ENCODE data around the gene EME2. TPM values are rescaled to one million over a fixed set of nuclear protein-coding genes. Genes with fewer than 3 reads are reported as not detected.

Gene EME2
- total RNA-seq, 4 donors from 2014 or later, result 2.3 to 13.8 (median 5.2) TPM

DNA sequence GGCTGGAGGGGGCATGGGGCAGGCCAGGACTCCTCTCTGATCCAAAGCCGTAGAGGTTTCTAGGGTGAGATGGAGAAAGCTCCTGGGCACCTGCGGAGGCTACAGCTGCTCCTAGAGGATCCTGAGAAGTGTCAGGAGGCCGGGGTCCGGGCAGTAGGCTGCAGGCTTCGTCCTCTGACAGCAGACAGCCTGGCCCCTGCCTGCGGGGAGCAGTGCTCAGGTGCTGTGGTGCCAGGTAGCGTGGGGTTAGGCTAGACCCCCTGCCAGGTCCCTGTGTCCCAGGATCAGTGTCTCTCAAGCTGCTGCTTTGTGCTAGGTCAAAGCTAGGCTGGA lies 1.8 kb downstream of the EME2 start:
- TF ChIP-seq, protein P1, sequence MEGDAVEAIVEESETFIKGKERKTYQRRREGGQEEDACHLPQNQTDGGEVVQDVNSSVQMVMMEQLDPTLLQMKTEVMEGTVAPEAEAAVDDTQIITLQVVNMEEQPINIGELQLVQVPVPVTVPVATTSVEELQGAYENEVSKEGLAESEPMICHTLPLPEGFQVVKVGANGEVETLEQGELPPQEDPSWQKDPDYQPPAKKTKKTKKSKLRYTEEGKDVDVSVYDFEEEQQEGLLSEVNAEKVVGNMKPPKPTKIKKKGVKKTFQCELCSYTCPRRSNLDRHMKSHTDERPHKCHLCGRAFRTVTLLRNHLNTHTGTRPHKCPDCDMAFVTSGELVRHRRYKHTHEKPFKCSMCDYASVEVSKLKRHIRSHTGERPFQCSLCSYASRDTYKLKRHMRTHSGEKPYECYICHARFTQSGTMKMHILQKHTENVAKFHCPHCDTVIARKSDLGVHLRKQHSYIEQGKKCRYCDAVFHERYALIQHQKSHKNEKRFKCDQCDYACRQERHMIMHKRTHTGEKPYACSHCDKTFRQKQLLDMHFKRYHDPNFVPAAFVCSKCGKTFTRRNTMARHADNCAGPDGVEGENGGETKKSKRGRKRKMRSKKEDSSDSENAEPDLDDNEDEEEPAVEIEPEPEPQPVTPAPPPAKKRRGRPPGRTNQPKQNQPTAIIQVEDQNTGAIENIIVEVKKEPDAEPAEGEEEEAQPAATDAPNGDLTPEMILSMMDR (IDR thresholded peaks at IDR 0.05; ENCODE audit: low read depth), result no peak

DNA sequence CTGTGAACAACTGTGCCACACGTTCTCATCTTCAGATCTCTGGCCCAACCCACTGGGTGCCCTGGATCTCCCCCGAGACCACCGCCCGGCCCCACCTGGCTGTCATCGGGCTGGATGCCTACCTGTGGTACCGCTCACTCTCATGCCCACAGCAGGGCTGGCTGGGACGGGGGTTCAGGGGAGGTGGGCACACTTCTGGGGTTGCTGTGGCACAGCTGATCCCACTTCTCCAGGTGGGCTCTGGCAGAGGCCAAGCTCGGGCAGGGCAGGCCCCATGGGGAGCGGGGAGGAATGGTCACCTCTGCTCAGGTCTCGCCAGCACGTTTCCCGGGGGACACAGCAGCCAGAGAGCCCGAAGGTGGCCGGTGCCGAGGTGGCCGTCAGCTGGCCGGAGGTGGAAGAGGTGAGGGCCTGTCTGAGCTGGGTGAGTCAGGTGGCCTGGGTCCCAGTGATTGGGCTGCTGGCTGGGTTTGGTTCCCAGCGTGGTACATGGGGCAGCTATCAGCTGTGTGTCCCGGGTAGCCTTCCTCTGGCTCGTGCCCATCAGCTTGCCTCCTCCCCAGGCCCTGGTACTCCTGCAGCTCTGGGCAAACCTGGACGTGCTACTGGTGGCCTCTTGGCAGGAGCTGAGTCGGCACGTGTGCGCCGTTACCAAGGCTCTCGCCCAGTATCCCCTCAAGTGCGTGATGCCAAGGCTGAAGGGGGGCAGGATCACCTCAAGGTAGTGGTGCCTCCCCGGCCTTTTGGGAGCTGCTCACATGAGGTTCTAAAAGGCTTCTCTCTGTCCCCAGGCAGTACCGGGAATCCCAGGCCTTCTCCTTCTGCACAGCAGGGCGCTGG lies 2.6 kb downstream of the EME2 start:
- TF ChIP-seq, protein P1 (IDR thresholded peaks at IDR 0.05; ENCODE audit: low read depth), result no peak

DNA sequence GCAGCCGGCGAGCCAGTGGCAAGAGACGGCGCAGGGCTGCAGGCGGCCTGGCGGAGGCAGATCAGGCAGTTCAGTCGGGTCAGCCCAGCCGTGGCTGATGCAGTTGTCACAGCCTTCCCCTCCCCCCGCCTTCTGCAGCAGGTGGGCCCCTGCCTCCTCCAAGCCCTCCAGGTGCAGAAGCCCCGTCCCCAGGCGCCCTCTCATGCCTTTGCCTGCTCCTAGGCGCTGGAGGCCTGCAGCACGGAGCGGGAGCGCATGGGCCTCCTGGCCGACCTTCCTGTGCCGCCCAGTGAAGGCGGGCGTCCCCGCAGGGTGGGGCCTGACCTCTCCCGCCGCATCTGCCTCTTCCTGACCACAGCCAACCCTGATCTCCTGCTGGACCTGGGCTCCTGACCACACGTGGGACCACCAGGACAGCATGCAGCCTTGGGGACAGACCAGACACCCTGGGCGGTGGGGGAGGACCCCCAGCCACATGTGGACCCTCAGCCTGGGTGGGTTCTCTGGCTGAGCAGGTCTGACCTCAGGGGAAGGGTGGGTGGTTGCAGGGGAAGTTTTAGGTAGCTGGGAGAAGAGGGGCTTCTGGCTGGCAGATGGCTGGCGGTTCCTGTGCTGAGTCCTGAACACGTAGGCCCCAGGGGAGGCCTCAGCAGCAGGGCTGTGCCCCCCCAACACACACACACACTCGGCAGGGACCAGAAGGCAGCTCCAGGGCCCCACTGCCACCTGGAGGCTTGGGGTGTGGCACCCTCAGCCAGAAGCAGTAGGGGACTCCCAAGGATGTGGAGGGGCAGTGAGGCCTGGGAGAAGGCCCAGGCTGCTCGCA lies 3.4 kb downstream of the EME2 start:
- TF ChIP-seq, protein P1 (IDR thresholded peaks at IDR 0.05; ENCODE audit: low read depth), result no peak

DNA sequence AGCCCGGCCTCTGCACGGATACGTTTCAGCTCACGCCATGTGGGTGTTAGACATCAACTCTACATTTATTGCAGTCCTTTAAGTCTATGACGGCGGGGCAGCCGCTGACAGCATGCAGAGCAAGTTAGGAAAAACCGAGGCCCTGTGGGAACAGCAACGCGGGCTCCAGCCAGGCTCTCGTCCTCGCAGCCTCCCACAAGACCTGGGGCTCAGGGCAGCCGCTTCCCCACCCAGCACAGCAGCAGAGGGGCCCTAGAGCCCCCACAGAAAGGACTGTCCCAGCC lies 4.0 kb downstream of the EME2 start:
- TF ChIP-seq, protein P1 (IDR thresholded peaks at IDR 0.05; ENCODE audit: low read depth), result no peak

DNA sequence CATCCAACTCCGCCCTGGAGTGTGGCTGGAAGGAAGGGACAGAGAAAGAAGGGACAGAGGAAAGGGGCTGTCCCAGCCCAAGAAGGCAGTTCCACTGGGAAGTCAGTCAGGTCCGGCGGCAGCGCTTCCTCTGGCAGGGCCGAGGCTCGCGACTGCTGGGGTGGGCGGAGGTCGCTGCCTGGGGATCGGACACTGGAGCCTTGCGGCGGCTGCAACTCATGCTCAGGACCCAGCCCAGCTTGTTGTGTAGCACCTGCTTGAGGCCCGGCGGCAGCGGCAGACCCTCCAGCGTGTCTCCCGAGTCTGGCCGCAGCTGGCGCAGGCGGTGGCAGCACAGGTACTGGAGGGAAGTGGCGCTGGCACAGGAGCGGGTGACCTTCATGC lies 4.4 kb downstream of the EME2 start:
- TF ChIP-seq, protein P1 (IDR thresholded peaks at IDR 0.05; ENCODE audit: low read depth), result no peak

DNA sequence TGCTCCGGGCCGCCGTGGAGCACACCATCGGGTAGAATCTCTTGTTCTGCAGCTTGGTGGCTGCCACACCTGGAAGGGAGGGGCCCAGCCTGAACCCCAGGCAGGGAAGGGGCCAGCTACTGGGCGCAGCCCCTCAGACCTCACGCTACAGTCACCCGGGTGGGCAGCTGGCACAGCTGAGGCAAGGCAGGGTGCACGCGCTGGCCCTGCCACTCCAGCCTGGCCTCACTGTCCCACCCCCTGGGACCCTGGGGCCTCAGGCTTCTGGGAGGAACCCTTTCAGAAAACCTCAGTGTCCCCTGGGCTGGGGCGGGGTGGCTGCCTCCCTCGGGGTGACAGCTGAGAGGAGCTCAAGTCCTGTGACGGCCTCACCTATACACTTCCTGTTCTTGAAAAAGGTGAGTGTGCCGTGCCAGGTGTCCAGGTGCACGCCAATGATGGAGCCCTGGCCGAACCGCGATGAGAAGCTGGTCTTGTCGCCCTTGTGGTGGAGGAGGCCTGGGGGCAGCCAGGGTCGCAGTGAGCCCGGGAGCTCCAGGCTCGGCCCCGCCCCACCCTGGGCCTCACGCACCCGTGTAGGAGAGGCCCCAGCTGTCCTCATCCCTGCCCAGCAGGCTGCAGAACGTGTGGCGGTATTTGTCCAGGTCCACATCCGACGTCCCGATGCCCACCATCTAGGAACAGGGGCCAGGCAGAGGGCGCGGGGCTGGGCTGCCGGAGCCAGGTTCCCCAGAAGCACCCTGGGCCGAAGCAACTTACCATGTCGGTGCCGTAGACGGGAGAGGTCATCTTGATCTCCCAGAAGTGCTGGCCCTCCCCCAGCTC lies 5.0 kb downstream of the EME2 start:
- TF ChIP-seq, protein P1 (IDR thresholded peaks at IDR 0.05; ENCODE audit: low read depth), result no peak
